ENCODE results near the gene HGD. TPM values are rescaled to one million over a fixed set of nuclear protein-coding genes. Genes with fewer than 3 reads are reported as not detected.

HGD gene
- polyA plus RNA-seq, 1 of the 3 experiments (the other 2 are of a cell fraction): not detected

DNA sequence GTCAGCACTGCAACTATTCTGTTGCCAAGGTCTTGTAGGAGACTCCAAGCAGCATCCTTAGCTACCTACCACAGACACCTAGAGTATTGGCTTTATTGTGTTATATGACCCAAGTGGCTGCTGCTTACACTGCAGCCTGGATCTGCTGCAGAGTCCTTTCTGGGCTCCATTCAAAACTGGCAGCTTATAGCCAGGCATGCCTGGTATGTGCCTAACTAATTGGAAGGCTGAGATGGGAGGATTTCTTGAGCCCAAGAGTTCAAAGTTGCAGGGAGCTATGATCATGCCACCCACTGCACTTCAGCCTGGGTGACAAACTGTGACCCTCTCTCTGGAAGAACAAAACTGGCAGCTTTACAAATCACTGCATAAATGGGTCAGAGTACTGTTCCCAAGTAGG, 77.3 kb downstream of the HGD start:
- peaks cover 20 to 34% of the 10 kb centered on the region in 2 experiments for H3K36me3 ChIP-seq (replicated peaks in 1 of 2; ENCODE audit: control insufficient read depth in 1 of 2, insufficient read depth in 2 of 2, low read length in 1 of 2)
- H3K9ac ChIP-seq: no peak overlapping the region
- ChIA-PET POLR2A (interaction anchor here (1.7 kb wide), 1 partner anchor 9 kb away, joined by 6 read pairs; the partner anchor contains the start of gene NDUFB4), CTCF (interaction anchor here (1.1 to 2.4 kb wide), 6 partner anchors 9 to 191 kb away, joined by 3 to 11 read pairs (median 5); no protein-coding TSS in a partner anchor)
- H3K9me2 ChIP-seq: no peaks in the 10 kb centered on the region
- no peak overlapping the region for H2AFZ ChIP-seq (ENCODE audit: low read depth)
- H3K4me2 ChIP-seq: no peak overlapping the region
- no peaks in the 10 kb centered on the region for H3K9me3 ChIP-seq
- no peaks in the 10 kb centered on the region for H3K27me3 ChIP-seq (ENCODE audit: insufficient read depth)
- peaks cover 5% of the 10 kb centered on the region for H3F3A ChIP-seq (replicated peaks; ENCODE audit: insufficient read depth)
- H4K20me1 ChIP-seq (ENCODE audit: insufficient read depth): no peaks in the 10 kb centered on the region
- H3K79me2 ChIP-seq (ENCODE audit: insufficient read depth): peaks cover 3% of the 10 kb centered on the region; the same call in 1 of the 2 replicates
- TF ChIP-seq, protein P1, sequence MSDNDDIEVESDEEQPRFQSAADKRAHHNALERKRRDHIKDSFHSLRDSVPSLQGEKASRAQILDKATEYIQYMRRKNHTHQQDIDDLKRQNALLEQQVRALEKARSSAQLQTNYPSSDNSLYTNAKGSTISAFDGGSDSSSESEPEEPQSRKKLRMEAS (IDR thresholded peaks at IDR 0.05; ENCODE audit: low read depth): no peak
- TF ChIP-seq, protein P2, sequence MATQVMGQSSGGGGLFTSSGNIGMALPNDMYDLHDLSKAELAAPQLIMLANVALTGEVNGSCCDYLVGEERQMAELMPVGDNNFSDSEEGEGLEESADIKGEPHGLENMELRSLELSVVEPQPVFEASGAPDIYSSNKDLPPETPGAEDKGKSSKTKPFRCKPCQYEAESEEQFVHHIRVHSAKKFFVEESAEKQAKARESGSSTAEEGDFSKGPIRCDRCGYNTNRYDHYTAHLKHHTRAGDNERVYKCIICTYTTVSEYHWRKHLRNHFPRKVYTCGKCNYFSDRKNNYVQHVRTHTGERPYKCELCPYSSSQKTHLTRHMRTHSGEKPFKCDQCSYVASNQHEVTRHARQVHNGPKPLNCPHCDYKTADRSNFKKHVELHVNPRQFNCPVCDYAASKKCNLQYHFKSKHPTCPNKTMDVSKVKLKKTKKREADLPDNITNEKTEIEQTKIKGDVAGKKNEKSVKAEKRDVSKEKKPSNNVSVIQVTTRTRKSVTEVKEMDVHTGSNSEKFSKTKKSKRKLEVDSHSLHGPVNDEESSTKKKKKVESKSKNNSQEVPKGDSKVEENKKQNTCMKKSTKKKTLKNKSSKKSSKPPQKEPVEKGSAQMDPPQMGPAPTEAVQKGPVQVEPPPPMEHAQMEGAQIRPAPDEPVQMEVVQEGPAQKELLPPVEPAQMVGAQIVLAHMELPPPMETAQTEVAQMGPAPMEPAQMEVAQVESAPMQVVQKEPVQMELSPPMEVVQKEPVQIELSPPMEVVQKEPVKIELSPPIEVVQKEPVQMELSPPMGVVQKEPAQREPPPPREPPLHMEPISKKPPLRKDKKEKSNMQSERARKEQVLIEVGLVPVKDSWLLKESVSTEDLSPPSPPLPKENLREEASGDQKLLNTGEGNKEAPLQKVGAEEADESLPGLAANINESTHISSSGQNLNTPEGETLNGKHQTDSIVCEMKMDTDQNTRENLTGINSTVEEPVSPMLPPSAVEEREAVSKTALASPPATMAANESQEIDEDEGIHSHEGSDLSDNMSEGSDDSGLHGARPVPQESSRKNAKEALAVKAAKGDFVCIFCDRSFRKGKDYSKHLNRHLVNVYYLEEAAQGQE (IDR thresholded peaks at IDR 0.05; ENCODE audit: low read depth, low read length): no peak
- TF ChIP-seq, protein P3, sequence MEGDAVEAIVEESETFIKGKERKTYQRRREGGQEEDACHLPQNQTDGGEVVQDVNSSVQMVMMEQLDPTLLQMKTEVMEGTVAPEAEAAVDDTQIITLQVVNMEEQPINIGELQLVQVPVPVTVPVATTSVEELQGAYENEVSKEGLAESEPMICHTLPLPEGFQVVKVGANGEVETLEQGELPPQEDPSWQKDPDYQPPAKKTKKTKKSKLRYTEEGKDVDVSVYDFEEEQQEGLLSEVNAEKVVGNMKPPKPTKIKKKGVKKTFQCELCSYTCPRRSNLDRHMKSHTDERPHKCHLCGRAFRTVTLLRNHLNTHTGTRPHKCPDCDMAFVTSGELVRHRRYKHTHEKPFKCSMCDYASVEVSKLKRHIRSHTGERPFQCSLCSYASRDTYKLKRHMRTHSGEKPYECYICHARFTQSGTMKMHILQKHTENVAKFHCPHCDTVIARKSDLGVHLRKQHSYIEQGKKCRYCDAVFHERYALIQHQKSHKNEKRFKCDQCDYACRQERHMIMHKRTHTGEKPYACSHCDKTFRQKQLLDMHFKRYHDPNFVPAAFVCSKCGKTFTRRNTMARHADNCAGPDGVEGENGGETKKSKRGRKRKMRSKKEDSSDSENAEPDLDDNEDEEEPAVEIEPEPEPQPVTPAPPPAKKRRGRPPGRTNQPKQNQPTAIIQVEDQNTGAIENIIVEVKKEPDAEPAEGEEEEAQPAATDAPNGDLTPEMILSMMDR (IDR thresholded peaks at IDR 0.05): no peak
- TF ChIP-seq, protein P4, sequence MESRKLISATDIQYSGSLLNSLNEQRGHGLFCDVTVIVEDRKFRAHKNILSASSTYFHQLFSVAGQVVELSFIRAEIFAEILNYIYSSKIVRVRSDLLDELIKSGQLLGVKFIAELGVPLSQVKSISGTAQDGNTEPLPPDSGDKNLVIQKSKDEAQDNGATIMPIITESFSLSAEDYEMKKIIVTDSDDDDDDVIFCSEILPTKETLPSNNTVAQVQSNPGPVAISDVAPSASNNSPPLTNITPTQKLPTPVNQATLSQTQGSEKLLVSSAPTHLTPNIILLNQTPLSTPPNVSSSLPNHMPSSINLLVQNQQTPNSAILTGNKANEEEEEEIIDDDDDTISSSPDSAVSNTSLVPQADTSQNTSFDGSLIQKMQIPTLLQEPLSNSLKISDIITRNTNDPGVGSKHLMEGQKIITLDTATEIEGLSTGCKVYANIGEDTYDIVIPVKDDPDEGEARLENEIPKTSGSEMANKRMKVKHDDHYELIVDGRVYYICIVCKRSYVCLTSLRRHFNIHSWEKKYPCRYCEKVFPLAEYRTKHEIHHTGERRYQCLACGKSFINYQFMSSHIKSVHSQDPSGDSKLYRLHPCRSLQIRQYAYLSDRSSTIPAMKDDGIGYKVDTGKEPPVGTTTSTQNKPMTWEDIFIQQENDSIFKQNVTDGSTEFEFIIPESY (IDR thresholded peaks at IDR 0.05; ENCODE audit: borderline replicate concordance, low read depth): no peak
- TF ChIP-seq JUND (IDR thresholded peaks at IDR 0.05) (no peak), SMC3 (IDR thresholded peaks at IDR 0.05; ENCODE audit: low read depth, low read length) (no peak), RFX5 (IDR thresholded peaks at IDR 0.05; ENCODE audit: low read length) (no peak), TEAD4 (IDR thresholded peaks at IDR 0.05; ENCODE audit: borderline replicate concordance, insufficient read depth) (no peak), YY1 (IDR thresholded peaks at IDR 0.05; ENCODE audit: low read depth) (no peak), SIN3A (IDR thresholded peaks at IDR 0.05; ENCODE audit: borderline replicate concordance, low read depth, low read length) (no peak), NRF1 (IDR thresholded peaks at IDR 0.05; ENCODE audit: low read depth, low read length) (no peak), GABPA (IDR thresholded peaks at IDR 0.05; ENCODE audit: low read depth) (no peak), NFIC (IDR thresholded peaks at IDR 0.05; ENCODE audit: borderline replicate concordance) (no peak), GATA2 (CRISPR knock-in tag; IDR thresholded peaks at IDR 0.05) (no peak), POLR2AphosphoS5 (IDR thresholded peaks at IDR 0.05; ENCODE audit: low read depth, low read length) (no peak), RCOR1 (IDR thresholded peaks at IDR 0.05; ENCODE audit: low read length) (no peak), EP300 (IDR thresholded peaks at IDR 0.05; ENCODE audit: borderline replicate concordance in 1 of 2, low read depth in 1 of 2, low read length in 1 of 2) (no peak)
- TF ChIP-seq, protein P5, sequence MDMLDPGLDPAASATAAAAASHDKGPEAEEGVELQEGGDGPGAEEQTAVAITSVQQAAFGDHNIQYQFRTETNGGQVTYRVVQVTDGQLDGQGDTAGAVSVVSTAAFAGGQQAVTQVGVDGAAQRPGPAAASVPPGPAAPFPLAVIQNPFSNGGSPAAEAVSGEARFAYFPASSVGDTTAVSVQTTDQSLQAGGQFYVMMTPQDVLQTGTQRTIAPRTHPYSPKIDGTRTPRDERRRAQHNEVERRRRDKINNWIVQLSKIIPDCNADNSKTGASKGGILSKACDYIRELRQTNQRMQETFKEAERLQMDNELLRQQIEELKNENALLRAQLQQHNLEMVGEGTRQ (IDR thresholded peaks at IDR 0.05; ENCODE audit: borderline replicate concordance, low read depth, low read length): no peak
- peak overlapping the region in 1 of 2 experiments; percentile 25; a peak in 1 of 4 replicates for H3K27ac ChIP-seq (ENCODE audit: low read depth in 2 of 2, low read length in 1 of 2)
- H3K4me1 ChIP-seq (ENCODE audit: control insufficient read depth in 1 of 2, insufficient read depth in 2 of 2, low read depth in 1 of 2, low read length in 1 of 2): peaks cover 1 to 32% of the 10 kb centered on the region in 2 experiments; a peak in 3 of 4 replicates
- no peak overlapping the region for H3K4me3 ChIP-seq (ENCODE audit: low read depth in 2 of 2, low read length in 1 of 2)
- DNase-seq: no peak

Data from SK-N-SH (cell line).